ENCODE data around the gene KCNK1. TPM values are rescaled to one million over a fixed set of nuclear protein-coding genes. Genes with fewer than 3 reads are reported as not detected.

KCNK1 gene
- polyA plus RNA-seq, 1 of the 3 experiments (the other 2 are of a cell fraction) = 10.6 TPM

DNA sequence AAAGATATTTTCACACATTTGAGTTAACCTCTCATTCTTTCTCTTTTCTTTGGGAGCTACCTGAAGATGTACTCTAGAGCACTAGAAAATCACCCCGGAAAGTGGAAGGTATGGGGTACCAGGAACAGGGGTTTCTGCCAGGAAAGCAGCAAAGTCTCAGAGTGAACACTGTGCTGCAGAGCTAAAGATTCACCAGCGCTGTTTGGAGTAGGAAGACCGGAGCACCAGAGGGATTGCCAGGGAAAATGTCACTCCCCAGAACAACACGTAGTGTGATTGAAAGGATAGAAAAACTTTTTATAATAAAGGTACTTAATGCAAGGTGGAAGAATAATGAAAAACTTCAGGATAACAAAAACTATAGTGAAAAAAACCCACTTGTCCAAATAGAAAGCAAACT, 26.7 kb upstream of the KCNK1 start:
- CTCF ChIA-PET = interaction anchor here (1.0 kb wide), 1 partner anchor 146 kb away, joined by 3 read pairs; no protein-coding TSS in a partner anchor
- no peak for TF ChIP-seq TEAD4 (IDR thresholded peaks at IDR 0.05; ENCODE audit: borderline replicate concordance, insufficient read depth)
- TF ChIP-seq NRF1 (IDR thresholded peaks at IDR 0.05; ENCODE audit: low read depth, low read length) = no peak
- TF ChIP-seq, protein P1, sequence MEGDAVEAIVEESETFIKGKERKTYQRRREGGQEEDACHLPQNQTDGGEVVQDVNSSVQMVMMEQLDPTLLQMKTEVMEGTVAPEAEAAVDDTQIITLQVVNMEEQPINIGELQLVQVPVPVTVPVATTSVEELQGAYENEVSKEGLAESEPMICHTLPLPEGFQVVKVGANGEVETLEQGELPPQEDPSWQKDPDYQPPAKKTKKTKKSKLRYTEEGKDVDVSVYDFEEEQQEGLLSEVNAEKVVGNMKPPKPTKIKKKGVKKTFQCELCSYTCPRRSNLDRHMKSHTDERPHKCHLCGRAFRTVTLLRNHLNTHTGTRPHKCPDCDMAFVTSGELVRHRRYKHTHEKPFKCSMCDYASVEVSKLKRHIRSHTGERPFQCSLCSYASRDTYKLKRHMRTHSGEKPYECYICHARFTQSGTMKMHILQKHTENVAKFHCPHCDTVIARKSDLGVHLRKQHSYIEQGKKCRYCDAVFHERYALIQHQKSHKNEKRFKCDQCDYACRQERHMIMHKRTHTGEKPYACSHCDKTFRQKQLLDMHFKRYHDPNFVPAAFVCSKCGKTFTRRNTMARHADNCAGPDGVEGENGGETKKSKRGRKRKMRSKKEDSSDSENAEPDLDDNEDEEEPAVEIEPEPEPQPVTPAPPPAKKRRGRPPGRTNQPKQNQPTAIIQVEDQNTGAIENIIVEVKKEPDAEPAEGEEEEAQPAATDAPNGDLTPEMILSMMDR (IDR thresholded peaks at IDR 0.05) = no peak
- no peak for TF ChIP-seq GATA2 (CRISPR knock-in tag; IDR thresholded peaks at IDR 0.05)
- TF ChIP-seq RXRA (IDR thresholded peaks at IDR 0.05; ENCODE audit: borderline replicate concordance, low read depth) = no peak
- no peak for TF ChIP-seq POLR2AphosphoS5 (IDR thresholded peaks at IDR 0.05; ENCODE audit: low read depth, low read length)
- no peak for TF ChIP-seq JUND (IDR thresholded peaks at IDR 0.05)
- no peak for TF ChIP-seq ZBTB33 (IDR thresholded peaks at IDR 0.05; ENCODE audit: borderline replicate concordance, low read depth)
- TF ChIP-seq EZH2phosphoT487 (IDR thresholded peaks at IDR 0.05; ENCODE audit: borderline replicate concordance, low read depth) = no peak
- TF ChIP-seq FOSL2 (IDR thresholded peaks at IDR 0.05; ENCODE audit: borderline replicate concordance, low read depth) = no peak
- TF ChIP-seq CHD2 (IDR thresholded peaks at IDR 0.05; ENCODE audit: low read length, partially characterized antibody) = no peak
- TF ChIP-seq IRF3 (IDR thresholded peaks at IDR 0.05; ENCODE audit: low read depth, low read length) = no peak
- TF ChIP-seq MAX (IDR thresholded peaks at IDR 0.05; ENCODE audit: low read depth) = no peak
- TF ChIP-seq RCOR1 (IDR thresholded peaks at IDR 0.05; ENCODE audit: low read length) = no peak
- TF ChIP-seq MEF2A (IDR thresholded peaks at IDR 0.05; ENCODE audit: borderline replicate concordance, low read depth) = no peak
- no peak for TF ChIP-seq RAD21 (IDR thresholded peaks at IDR 0.05; ENCODE audit: low read length)
- TF ChIP-seq USF2 (IDR thresholded peaks at IDR 0.05; ENCODE audit: borderline replicate concordance, low read depth, low read length) = no peak
- no peak for TF ChIP-seq TAF1 (IDR thresholded peaks at IDR 0.05; ENCODE audit: borderline replicate concordance, low read depth, low read length)
- 76% methylated on average over 4 of the region's 4 CpGs for WGBS (ENCODE audit: low lambda C conversion rate)

More for the DNA sequence above, 26.7 kb upstream of the KCNK1 start:
- H4K20me1 ChIP-seq (ENCODE audit: insufficient read depth) = no peaks in the 10 kb centered on the region
- DNase-seq = no peak
- H2AFZ ChIP-seq (ENCODE audit: low read depth) = no peak overlapping the region
- H3K9ac ChIP-seq = no peak overlapping the region
- H3K4me3 ChIP-seq (ENCODE audit: low read depth in 2 of 2, low read length in 1 of 2) = no peak overlapping the region
- no peaks in the 10 kb centered on the region for H3K9me3 ChIP-seq
- POLR2A ChIA-PET = no interaction called here
- peaks cover 0 to 8% of the 10 kb centered on the region in 2 experiments; a peak in 2 of 4 replicates for H3K4me1 ChIP-seq (ENCODE audit: control insufficient read depth in 1 of 2, insufficient read depth in 2 of 2, low read depth in 1 of 2, low read length in 1 of 2)
- H3K27me3 ChIP-seq (ENCODE audit: insufficient read depth) = no peaks in the 10 kb centered on the region
- no peaks in the 10 kb centered on the region for H3F3A ChIP-seq (replicated peaks; ENCODE audit: insufficient read depth)
- no peaks in the 10 kb centered on the region for H3K36me3 ChIP-seq (replicated peaks in 1 of 2; ENCODE audit: control insufficient read depth in 1 of 2, insufficient read depth in 2 of 2, low read length in 1 of 2)
- no peak overlapping the region for H3K4me2 ChIP-seq
- no peaks in the 10 kb centered on the region for H3K9me2 ChIP-seq
- no peak overlapping the region for H3K27ac ChIP-seq (ENCODE audit: low read depth in 2 of 2, low read length in 1 of 2)
- H3K79me2 ChIP-seq (ENCODE audit: insufficient read depth) = no peaks in the 10 kb centered on the region
